Heart left ventricle (tissue), 13 donors: ENCODE results near the gene MSI2.

Experiments used
- POLR2A ChIP-seq, 2 donors: fragments of 450-650 bp; IDR thresholded peaks; one replicate each; pipeline ENCODE4 v1.6.1; 2017; ENCODE audit warnings: antibody characterized with exemption in 2 of 2, mild to moderate bottlenecking in 2 of 2, moderate library complexity in 2 of 2
- TF ChIP-seq, protein P1 (sequence below), 12 donors: fragments of 200-600 bp; sonication (generic) in 4 of 12; IDR thresholded peaks; one replicate each; pipeline versions ENCODE4 v1.5.0 to v1.8.0; 2018 to 2022; ENCODE audit warnings: antibody characterized with exemption in 12 of 12, mild to moderate bottlenecking in 5 of 12
- donor health status: ischemic (EF 13 %, LVEDD 7.1; RV severe dilation, severe dysfunction).
- donor health status: DM: no; HTN: yes; CAD: no.
- donor health status: DM: no; HTN: no; CAD: no.
- donor health status: ischemic (EF 25% LVEDD 6.9; RV normal size, moderate dysfunction).
- donor health status: ischemic (EF 25% LVEDD 5.7; RV mildly dilated, moderate dysfunction).
- donor health status: ischemic (EF 35%, LVEDD 5.7; RV mildly dilated, moderate dysfunction).
- donor health status: nonischemic (EF 11% LVEDD 7.7; RV severe dilation, severe dysfunction).
- donor health status: DM: yes; HTN: yes; CAD: no.
- donor health status: PGD.
- donor health status: ischemic (EF 29% LVEDD 5.4; RV normal size, mild dysfunction).
- donor health status: nonischemic (EF 23%, LVEDD 6.1; RV moderate dilation, normal function).

GRCh38 chr17:57718878-57719277 is 462.6 kb downstream of the MSI2 start:
- TF ChIP-seq, protein P1, sequence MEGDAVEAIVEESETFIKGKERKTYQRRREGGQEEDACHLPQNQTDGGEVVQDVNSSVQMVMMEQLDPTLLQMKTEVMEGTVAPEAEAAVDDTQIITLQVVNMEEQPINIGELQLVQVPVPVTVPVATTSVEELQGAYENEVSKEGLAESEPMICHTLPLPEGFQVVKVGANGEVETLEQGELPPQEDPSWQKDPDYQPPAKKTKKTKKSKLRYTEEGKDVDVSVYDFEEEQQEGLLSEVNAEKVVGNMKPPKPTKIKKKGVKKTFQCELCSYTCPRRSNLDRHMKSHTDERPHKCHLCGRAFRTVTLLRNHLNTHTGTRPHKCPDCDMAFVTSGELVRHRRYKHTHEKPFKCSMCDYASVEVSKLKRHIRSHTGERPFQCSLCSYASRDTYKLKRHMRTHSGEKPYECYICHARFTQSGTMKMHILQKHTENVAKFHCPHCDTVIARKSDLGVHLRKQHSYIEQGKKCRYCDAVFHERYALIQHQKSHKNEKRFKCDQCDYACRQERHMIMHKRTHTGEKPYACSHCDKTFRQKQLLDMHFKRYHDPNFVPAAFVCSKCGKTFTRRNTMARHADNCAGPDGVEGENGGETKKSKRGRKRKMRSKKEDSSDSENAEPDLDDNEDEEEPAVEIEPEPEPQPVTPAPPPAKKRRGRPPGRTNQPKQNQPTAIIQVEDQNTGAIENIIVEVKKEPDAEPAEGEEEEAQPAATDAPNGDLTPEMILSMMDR (IDR thresholded peaks at IDR 0.05) = no peak
- TF ChIP-seq POLR2A (IDR thresholded peaks at IDR 0.05) = no peak
